HG03097 (cell line): ENCODE measurements around the gene PARD3B.

Experiments
- ATAC-seq: cut with Tn5 transposase; IDR thresholded peaks from one replicate; pipeline ENCODE4 v1.9.1; 2021; ENCODE audit not compliant: unreplicated experiment, low FRiP score

PARD3B gene

DNA sequence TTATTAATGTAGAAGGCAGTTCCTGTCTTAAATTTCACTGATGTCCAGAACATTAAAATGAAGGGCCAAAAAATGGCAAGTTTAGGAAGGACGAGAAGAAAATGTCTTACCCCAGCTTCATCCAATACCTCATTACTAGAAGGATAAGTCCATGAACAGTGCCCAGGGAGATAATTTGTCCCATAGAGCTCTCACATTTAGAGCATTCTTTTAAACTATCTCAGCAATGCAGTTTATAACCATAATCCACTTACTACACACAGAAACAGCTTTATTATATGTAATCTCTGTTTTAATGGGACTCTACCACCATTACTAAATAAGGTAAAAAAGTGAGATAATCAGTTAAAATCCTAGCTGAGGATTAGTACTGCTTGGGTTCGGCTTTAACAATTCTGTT lies 142.5 kb downstream of the PARD3B start:
- ATAC-seq, result no peak

DNA sequence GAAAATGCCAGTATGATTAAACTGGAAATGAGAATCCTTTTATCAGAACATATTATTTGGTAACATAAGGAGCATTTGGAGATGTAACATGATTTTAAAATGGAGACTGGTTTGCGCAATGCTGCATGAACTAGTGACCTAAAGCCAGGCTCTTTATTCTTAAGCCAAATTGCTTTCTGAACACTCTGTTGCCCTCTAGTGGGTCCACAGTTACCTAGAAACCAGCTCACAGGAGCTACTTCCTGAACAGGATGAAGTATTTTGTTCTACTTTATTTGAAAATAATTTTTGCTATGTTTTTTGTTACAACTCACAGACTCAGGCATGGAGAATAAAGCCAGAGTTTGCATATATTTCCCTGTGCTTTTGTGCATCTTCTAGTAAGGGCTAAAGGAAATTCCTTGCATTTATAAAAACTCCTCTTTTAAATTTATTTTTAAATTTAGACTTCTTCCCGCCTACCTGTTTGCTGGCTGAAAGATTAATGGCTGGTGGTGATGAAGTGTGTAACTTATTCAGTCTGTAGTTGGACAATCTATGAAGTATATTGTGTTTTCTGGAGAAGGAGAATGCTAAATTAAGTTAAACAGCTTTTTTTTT lies 146.7 kb downstream of the PARD3B start:
- no peak for ATAC-seq

DNA sequence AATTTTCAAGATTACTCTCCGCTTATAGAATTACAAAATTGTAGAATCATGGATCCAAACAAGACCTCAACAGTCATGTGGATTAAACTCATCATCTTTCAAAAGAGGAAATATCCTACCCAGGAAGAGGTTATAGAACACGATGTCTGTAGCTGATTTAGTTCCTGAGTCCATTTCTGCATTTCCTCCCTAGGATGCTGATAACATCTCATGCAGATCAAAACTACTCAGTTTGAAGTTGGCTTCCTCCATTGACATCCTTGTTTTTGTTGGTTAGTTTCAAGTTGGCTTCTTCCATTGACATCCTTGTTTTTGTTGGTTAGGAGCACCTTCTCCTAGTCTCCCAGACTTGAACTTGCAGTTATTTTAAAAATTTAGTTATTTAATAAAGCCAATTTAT lies 147.5 kb downstream of the PARD3B start:
- no peak for ATAC-seq

DNA sequence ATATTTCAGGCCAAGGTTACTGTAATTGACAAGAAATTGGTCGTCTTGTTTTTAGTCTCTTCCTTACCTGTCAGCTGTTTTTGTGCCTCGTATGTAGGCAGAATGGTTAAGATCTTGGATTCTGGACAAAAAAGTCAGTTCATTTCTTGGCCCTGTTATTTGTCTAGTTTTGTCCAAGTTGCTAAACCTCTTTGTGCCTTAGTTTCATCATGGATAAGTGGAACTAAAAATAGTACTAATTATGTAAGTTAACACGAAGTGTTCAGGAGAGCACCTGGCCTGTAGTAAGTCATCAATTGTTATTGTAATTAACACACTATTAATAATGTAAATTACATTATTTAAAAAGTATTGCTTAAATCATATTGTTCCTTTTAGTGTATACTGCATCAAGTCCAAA lies 148.0 kb downstream of the PARD3B start:
- ATAC-seq, result no peak

DNA sequence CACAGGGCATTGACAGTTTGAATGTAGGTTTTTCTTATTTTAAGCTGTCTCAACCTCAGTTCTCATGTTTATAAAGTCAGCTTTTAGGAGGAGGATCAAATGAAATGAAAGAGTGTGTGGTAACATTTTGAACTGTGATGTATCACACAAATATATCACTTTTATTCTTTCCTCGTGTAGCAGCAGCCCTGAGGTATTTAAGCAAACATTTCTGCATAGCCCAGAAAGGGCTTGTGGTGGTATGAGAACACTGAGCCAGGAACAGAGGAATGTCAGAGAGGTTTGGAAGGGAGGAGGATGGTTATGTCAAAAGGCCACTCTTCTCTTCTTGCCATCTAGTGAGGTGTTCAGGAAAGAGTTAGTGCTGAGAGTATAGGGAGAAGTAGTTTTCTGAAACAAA lies 150.2 kb downstream of the PARD3B start:
- no peak for ATAC-seq

DNA sequence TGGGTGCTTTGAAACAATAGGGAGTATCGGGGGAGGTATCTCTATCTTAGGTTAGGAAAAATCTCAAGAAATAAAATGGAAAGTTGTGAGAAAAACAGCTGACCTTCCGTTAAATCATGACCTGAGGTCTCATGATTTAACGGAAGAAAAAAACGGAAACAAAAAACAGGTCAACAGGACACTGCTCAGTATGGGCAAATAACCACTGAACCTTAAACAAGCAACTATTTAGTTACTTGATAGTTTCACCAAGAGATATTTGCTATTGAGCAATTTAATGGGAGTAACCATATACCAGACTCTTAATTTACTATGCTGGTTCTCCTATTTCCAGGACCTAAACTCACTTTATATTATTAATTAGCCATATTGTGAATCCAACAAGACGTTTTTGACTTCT lies 150.8 kb downstream of the PARD3B start:
- no peak for ATAC-seq

DNA sequence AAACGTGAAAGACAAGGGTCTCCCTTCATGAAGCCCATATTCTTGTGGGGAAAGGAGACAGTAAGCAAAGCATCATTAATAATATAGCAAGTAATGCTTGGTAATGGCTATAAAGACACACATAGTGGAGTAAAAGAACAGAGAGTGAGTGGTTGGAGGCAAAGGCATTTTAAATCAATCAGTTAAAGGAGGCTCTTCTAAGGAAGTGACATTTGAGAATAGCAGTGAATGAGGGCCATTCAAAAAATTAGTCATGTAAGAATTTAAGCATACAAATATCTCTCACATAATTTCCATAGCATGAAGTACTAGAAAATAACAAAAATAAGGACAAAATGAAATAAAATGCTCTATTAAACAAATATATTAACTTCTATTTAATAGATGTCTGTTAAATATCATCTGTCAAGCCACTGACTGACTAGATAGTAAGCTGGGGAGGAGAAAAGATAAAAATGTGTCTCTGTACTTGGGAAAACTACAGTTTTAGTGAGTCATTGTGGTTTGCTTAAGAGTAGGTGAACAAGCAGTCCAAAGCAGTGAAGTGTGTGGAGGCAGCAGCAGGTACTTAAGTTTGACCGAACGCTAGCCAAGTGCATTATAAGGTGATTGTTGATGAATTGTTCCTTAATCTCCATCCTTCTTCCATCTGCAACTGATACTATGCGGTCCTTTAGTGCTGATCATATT lies 160.1 kb downstream of the PARD3B start:
- ATAC-seq, result no peak

DNA sequence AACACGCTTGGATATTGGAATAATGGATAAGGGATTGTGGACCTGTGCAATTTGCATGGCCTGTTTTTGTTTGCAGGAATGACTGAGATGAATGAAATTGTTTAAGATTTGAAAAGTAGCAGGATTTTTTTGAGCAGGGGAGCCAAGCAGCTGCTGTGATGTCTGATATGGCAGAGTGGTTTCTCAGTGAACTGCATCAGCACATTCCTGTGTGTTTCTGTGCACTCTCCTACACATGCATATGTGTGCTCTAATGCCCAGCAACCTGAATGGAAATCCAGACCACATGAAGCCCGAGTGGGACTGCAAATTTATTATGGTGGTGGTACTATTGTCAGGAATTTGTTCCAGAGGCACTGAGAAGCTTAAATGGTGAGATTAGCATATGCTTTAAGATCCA lies 161.7 kb downstream of the PARD3B start:
- ATAC-seq, result no peak

DNA sequence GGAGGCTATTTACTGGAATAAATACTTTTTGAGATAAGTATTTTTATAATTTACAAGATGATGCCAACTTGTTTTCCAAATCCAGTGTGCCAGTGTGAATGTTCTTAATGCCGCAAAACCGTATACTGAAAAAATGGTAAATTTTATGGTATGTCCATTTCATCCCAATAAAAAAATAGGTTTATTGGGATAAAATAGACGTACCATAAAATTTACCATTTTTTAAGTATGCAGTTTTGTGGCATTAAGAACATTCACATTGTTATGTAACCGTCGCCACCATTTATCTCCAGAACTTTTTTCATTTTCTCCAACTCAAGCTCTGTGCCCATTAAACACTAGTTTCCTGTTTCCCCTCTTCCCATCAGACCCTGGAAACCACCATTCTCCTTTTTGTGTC lies 167.9 kb downstream of the PARD3B start:
- ATAC-seq, result no peak

DNA sequence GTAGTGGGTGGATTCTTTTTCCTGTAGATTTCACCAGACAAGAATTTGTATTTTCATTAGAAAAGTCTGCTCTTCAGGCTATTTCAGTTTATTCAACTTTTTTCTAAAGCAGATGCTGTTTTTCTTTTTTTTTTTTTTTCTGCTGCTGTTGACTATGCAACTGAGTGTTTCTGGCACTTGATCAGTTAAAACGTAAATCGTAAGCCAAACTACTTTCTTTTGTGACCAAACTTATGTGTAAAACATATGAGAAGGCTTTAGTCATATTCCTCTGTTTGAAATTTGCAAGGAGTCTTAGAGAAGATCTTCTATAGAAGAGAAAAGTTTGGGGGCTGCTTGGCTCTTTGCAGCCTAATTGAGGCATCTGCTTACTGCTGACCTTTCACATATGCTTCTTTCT lies 170.1 kb downstream of the PARD3B start:
- ATAC-seq, result no peak

DNA sequence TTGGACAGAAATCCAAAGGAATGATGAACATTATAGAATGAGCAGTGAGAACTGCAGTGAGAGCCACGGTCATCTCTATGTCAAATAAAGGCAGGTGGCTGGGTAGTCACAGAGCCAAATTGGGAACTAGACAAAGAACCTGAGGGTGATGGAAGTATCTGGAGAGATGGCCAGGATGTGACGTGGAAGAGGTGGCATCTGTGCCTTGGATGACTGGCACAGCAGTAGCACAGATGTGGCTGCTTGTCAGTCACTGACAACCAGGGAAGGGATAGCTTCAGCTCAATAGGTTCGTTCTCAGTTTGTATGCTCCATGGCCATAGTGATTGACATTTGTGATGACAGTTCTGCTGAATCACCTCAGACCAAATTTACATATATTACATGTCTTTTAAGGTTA lies 172.3 kb downstream of the PARD3B start:
- ATAC-seq, result no peak

DNA sequence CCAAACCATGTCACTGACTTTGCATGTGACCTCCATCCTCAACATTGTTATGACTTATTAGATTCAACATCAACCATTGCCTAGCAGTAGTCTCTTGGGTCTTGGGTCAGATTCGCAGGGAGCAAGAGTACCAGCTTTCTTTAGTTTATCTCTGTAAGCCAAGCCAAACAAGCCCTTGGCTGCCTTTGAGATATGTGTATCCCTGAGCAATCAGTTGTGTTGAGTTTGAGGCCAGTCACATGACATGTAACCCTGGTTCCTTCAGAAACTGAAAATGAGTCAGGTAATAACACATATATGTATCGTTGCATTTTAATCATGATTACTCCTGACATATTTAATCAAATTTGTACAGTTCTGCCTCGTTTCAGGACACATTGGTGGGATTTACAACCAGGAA lies 173.3 kb downstream of the PARD3B start:
- ATAC-seq, result no peak

DNA sequence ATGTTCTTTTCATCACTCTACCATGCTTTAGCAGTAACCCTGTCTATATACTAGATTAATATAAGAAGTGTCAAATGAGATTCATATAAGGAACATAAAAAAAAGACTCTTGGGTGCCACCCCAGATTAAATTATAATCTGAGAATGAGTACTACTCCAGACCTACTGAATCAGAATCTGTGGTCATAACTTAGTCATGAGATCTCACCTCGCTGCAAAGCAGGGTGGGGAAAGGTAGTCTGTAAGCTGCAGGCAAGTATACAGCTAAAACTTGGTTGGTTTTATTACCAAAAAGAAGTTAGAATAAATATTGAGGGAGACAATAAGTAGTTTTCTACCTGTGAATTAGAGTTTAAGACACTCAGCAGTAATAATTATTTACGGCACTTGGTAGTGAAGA lies 175.6 kb downstream of the PARD3B start:
- ATAC-seq, result no peak

DNA sequence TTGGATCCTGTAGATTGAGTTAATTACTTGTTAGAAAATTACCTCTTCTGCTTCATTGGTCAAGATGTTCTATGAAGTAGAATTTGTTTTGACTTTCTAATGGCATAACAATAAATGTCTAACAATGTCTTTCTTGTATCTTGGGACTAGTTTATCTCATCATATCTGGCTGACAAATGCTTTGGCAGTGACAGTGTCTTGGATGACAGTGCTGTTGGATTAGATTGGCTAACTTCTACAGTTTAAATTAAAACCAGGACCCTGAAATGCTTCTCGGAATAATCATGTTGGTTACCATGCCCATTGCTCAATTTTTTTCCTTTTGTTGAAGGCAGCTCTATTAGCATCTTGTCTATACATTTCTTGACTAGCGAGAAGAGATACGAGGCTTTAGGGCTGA lies 176.9 kb downstream of the PARD3B start:
- no peak for ATAC-seq

DNA sequence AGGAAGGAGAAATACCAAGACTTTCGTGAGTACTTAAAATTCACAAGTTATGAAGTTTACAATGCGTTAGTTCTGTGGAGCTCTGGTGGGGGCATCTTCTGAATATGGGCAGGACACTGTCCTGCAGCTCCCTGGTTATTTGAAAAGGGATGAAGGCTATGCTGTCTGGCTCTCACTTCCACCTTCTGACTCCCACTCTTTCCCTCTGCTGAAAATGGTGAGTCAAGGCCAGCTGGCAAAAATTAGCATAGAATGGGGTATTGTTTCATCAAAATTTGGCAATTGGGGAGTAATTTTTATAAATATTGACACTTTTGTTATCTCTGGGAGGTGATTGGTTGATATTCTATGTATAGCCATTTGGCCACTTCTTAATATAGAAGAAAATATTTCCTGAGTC lies 177.4 kb downstream of the PARD3B start:
- no peak for ATAC-seq

DNA sequence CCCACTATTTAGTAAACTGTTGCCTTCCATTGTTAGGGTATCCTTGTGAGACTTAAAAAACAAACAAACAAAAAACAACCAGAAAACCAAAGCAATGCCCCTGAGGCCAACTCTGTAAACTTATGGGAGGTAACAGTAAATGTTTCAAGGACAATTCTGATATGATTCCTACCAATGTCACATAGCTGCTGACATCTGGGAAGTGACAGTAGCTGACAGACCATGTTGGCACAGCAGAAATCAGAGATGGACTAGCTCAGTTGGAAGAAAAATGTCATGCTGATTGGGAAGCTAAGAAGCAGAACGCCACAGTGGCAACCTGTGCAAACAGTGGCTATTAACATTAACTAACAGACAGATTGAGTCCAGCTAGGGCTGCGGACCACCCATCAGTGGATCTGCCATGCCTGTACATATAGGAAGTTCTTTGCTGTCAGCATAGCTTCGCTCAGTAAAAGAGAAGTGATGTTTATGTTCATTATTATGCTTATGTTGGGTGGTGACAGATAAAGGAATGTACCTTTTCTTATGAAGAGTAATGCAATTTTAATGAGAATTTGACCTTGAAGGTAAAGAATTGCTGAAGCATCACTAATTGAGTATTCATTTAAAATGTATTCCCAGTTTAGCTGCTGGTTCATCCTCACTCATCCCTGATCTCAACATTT lies 180.6 kb downstream of the PARD3B start:
- no peak for ATAC-seq

DNA sequence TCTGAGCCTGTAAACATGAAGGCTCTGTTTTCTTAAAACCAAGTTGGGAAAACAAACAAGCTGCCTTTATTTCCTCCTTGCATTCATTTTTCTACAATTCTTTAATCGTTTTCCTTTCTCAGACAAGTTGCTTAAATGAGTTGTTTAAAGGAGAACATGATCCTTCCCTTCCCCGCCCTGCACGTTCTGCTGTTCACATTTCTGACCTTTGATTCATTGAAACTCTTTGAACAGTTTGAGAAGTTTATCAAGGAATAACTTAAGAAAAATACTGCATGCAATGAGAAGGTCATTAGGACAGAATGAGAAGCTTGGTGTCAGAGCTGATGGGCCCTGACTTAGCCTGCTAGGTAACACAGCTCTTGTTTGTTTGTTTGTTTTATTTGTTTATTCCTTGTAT lies 181.6 kb downstream of the PARD3B start:
- ATAC-seq, result no peak

DNA sequence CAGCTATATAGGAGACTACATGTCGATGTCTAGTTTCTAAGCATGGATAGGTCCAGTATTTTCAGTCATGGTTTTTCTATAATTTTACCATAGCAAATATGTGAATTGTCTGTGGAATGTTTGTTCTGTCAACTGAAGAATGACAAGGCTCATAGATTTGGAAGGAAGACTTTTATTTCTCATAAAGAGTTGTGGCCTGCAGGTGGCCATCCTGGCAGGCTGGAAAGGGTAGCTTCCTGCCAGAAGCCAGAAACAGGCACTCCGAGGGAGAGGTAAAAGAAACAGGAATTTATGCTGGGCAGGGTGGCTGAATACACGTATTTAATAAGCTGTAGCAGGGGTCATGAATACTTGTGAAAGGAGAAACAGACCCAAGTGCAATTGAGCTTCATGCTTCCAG lies 182.1 kb downstream of the PARD3B start:
- ATAC-seq, result no peak

DNA sequence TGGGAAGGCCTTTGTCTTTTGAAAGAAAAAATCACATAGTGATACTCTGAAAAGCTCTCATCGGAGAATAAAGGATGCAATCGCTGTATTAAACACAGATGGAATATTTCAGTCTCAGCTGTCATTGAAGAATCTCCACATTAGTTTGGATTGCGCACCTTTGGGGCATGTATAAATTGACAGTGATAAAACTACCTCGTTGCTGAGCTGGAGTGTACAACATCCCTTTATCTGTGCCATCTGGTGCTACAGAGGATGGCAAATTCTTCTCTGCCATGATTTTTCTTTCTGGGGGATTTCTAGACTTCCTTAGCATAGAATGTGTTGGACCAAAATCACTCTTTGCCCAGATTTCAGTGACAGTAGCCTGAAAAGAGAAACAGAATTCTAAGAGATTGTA lies 185.3 kb downstream of the PARD3B start:
- no peak for ATAC-seq

DNA sequence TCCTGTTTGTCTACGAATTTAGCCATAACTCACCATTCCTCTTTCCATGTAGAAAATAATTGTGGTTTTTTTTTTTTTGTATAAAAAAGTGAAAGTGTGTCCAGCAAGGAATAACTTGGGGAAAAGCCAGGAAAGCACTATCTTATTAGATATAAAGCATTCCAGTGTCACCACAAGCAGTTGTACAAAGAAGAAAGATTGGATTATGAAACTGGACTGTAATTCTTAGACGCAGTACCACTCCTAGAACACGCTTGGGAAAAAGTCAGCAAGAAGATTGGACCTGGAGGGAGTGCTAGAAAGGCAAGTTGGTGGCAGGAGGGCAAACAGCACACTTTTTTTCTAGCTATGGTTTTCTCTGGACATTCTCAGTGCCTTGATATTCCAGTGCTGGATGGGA lies 186.7 kb downstream of the PARD3B start:
- no peak for ATAC-seq

DNA sequence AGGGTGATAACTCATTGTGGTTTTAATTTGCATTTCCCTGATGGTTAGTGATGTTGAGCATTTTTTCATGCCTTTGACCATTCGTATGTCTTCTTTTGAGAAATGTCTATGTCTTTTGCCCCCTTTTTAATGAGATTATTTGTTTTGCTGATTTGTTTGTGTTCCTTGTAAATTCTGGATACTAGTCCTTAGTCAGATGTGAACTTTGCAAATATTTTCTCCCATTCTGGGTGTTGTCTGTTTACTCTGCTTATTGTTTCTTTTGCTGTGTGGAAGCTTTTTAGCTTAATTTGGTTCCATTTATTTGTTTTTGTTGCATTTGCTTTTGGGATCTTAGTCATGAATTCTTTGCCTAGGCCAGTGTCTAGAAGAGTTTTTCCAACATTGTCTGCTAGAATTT lies 192.0 kb downstream of the PARD3B start:
- ATAC-seq, result no peak

DNA sequence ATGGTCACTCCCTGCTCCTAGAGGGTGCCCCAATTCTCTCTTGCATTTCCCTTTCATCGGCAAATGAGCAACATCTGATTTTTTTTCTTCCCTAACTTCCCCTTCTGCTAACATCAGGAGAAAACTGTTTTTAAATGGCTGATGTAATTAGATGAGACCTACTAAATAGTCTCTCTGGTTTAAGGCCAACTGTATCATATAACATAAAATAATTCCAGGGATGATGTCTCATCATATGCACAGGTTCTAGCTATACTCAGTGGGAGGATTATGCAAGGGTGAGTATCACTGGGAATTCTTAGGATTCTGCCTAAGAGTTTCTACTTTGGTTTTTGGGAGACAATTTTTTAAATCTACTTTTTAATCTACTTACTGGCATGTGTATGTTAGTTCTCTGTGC lies 193.4 kb downstream of the PARD3B start:
- no peak for ATAC-seq
